GM18873 (cell line): ENCODE results near the gene HID1.
A peak's percentile ranks its signal among the peaks of the same experiment; 100 is the strongest.
"Not testable (repeated sequence)": the region's sequence is repeated elsewhere in the genome, so short reads cannot be mapped to it uniquely, and the experiment has no call there.

ENCODE experiments used
- ATAC-seq: cut with Tn5 transposase; IDR thresholded peaks from one replicate; pipeline ENCODE4 v1.9.1; 2021; ENCODE audit warnings: mild to moderate bottlenecking, moderate library complexity, moderate number of reproducible peaks; ENCODE audit not compliant: unreplicated experiment, low FRiP score

The HID1 gene

DNA sequence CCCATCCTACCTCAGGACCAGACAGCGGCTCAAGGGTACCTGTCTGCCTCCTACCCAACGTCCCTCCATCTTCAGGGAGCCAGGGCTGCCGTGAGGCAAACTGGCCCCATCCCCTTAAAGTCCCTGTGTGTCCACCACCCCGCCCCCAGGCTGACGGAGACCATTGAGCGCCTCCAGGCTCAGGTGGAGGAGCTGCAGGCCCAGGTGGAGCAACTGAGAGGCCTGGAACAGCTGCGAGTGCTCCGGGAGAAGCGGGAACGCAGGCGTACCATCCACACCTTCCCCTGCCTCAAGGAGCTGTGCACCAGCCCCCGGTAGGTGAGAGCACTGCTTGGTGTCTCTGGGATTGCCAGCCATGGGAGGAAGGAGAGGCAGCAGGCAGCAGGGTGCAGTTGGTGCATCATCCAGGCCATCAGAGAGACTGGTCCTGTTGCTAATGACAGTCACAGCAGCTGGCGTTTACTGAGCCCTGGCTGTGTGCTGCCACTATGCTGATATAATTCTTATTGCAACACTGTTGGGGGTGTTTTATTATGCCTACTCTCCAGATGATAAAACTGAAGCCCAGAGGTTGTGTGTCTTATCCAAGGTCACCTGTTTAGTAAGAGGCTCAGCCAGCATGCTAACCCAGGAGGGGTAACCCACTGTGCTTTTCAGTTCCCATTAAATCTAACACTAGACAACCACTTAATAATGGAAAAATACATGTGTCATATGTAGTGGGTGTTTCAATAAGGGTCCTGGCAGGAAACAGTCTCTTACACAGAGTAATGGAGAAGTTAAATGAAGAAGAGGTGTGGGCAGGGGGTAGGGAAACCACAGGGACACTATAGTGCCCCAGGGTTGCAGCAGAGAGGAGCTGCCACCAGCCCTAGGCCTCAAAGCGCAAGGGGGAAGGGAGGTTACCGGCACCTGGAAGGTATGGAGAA lies 29.6 kb upstream of the HID1 start:
- no peak for ATAC-seq

DNA sequence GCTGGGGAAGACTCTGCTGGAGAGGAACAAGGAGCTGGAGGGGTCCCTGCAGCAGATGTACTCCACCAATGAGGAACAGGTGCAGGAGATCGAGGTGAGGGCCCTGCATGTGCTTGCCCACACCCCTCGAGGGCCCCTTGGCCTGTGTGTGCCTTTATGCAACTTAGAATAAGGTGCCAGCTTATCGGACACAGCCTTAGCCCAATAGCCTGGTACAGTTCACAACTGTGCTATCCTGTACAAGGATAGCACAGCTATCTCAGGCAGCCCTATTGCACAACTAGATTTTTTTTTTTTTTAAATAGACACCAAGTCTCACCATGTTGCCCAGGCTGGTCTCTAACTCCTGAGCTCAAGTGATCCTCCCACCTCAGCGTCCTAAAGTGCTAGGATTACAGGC lies 27.0 kb upstream of the HID1 start:
- ATAC-seq = no peak

DNA sequence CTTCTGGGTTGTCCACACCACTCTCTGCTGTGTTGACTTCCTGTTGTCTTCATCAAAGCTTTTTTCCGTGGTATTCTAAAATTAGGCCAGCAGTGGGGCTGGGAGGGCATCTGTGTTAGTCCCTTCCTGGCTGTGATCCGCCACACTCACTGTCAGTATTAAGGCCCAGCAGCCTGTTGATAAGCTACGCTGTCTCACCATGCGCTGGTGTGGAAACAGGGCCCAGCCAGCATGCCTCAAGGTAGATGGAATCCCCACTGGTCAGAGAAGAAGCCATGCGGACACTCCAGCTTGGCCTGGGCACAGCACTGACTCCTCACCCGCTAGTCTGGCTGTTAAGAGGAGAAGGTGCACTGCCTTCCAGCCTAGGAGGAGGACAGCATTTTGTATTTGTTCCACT lies 26.2 kb upstream of the HID1 start:
- no peak for ATAC-seq

DNA sequence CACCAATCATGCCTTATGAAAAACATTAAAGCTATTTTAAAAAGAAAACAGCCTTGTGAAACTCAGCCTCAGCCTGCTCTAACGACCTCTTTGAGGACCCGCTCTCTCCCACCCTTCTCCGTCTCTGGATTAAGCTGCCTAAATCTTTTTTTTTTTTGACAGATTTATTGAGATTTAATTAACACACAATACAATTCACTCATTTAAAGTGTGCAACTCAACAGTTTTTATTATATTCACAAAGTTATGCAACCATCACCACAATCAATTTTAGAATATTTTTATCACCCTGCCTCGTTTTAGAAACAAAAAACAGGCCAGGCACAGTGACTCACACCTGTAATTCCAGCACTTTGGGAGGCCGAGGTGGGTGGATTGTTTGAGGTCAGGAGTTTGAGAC lies 23.3 kb upstream of the HID1 start:
- ATAC-seq = no peak

DNA sequence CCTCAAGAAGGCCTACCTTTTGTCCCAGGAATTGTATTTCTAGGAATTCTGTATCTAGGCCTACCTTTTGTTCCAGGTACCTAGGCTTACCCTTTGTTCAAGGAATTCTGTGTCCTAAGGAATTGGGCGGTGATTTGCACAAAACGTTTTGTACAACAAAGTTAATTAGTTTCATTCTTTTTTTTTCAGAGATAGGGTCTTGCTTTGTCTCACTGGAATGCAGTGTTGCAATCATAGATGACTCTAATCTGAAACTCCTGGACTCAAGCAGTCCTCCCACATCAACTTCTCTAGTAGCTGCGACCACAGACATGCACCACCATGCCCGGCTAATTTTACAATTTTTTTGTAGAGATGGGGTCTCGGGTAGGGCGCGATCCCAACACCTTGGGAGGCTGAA lies 21.9 kb upstream of the HID1 start:
- no peak for ATAC-seq

DNA sequence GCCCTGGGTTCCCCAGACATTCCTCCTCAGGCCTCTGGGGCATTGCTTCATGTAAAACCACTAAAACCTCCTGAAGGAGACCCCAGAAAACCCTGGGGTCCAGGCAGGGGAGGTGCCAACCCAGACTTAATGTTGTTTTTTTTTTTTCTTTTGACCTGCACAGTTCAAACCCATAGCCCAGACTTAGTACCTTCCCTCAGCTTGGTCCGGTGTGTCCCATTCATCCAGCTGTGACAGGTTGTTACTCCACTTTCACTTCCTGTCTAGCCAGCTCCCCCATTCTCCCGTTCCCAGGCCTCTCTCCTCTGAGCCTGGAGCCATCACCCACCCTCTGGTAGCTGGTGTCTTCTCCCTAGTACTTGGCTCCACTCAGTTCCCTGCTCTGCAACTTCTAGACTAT lies 19.7 kb upstream of the HID1 start:
- no peak for ATAC-seq

DNA sequence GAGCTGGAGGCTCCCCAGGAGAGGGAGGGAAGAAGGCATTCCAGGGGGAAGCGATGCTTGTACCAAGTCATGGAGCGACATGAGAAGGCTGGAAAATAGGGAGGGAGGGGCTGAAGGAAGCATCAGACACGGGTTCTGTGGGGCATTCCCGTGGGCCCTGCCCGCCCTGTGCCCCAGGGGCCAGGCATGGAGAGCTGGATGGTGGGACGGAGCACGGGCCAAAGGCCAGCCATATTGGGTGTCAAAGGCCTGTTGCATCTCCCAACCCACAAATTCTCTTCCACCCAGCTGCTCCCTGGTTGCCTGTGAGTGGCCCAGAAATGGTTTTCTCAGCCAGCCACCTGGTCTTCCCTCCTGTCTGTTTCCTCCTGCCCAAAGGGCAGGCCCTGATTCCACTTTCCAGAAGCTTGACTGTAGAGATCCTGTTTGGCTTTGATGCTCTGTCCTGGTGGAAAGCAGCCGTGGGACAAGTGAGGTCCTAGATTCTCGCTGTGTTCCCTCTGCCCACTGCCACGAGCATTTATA lies 18.1 kb upstream of the HID1 start:
- ATAC-seq = no peak

DNA sequence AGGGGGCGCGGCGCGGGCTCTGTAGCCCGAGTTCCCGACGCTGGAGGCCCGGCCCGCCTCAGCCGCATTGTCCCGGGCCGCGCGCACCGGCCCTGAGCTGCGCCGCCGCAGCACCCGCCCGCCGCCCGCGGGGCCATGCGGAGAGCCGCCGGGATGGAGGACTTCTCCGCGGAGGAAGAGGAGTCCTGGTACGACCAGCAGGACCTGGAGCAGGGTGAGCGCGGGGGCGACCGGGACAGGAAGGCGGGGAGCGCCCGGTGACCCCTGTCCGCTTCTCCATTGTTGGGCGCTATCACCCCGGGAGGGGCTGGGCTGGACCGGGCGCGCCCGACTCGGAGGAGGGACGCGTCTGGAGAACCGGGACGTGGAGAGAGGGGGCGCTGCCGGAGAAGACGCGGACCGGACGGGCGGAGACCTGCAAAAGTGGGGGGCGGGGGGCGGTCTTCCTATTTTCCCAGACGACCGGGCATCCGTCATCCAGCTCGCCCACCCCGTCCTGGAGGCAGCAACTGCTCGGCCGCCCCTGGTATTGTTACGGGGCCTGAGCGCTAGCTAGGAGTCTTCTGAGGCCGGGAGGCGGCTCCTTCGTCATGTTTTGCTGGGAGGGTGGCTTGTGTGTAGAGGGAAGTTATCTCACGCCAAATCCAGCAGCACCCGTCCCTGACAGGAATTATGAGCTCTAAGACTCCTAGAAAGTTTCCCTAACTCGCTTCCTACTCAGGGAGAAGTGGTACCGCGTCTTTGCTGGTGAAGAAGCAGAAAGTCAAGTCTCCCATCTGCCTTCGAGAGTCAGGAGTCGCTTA lies 15.6 kb upstream of the HID1 start:
- no peak for ATAC-seq

DNA sequence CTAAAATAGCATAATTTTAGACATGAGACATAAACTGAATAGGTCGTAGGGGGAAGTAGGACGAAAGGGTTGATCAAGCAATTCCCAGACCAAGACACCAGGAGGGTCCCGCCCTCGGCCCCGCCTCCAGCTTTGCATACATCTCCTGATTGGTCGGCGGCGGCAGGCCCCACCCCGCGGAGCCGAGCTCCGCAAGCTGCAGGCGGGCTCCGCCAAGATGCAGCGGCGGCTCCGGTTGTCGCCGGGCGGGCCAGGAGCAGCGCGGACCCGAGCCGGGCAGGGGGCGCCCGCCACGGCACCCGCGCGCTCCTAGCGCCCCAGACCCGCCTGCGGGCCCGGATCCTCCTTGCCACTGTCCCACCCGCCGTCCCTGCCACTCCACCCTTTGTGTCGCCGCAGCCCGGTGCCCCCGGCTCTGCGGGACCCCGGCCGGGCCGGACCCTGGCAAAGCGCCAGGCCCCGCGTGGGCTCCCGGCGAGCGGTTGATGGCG lies 14.9 kb upstream of the HID1 start, which contains the start of gene CDR2L:
CDR2L (plus strand) TSS at position 215 of the 491 bp plus-strand sequence. CDS start 412 bp downstream, outside the sequence.
- ATAC-seq = peak; percentile 71

DNA sequence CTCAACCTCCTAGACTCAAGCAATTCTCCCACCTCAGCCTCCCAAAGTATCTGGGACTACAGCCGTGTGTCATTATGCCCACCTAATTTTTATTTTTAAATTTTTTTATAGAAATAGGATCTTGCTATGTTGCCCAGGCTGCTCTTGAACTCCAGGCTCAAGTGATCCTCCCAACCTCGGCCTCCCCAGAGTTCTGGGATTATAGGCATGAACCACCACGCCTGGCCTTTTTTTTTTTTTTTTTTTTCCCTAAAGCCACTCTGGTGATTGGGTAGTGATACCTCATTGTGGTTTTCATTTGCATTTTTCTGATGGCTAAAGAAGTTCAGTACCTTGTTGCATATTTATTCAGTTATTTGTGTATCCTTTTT lies 13.6 kb upstream of the HID1 start:
- ATAC-seq = no peak

DNA sequence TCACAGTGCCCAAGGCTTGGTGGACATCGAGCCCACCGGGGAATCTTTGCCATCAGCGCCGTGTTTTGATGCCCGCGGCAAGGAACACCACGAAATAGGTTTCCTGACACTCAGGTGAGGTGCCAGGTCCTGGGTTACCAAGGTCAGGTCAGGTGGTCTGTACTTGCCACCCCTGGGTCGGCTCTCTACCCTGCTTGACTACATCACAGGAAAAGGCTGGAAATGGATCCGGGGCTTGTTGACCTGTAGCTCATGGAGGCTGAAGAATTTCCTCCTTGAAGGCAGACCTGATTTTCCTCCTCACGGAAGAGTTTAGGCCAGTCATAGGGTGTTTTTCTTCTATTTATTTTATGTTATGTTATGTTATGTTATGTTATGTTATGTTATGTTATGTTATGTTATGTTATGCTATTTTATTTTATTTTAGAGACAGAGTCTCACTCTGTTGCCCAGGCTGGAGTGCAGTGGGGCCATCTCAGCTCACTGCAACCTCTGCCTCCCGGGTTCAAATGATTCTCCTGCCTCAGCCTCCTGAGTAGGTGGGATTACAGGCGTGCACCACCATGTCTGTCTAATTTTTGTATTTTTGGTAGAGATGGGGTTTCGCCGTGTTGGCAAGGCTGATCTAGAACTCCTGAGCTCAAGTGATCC lies 10.2 kb upstream of the HID1 start:
- not testable (repeated sequence) for ATAC-seq

DNA sequence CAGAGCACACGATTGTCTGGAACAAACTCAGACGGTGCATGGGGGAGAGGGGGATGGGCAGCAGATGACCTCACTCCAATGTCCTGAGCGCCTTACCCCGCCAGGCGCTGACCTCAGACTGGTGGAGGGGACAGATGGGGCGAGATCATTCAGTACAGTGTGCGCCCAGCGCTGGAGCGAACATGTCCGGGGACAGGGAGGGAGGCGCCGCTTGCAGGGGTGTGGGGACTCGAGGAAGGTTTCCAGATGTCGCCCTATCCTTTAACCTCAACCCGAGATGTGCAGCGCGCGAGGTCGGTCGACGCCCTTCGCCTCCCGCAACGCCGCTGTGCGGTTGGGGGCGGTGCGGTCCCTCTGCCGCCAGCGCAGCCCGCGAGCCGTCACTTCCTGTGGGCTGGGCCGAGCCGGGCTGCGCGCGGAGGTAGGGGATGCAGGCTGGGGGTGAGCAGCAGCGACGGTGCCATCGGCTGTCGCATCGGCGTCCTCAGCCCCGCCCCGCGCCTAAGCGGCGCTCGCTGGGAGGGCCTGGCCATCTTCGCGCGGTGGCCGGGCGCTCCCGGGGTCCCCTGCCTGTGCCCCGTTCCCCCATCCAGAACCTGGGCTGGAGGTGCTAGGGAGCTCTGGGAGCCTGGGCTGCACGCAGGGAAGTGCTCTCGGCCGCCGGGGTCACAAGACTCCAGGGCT lies 9.6 kb upstream of the HID1 start:
- no peak for ATAC-seq

DNA sequence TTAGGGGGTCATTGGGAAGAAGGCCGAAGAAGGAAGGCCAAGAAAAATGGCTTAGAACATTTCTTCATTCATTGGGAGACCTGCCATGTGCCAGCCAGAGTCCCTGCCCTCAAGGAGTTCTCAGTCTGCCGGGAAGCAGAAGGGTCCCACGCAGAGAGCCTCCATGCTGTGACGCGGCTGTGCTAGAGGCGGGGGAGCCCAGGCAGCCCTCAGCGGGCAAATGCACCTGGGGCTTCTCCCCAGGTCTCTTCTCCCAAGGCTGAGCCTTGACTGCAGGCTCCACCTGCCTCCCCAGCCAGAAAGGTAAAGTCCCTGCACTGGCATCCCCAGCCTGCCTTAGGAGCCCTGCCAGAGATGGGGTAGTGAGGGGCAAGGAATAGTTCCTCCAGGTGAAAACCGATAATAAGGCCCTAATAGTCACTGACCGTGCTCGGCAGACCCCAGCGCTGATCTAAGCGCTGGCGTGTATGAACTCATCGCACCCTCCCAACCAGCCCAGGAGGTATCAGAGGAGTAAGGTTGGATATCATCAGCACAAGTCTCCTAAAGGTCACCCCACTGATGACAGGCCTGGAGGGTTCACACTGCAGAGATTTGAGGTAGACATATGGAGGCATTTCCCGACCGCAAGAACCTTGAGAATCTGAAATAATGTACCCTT lies 8.9 kb upstream of the HID1 start:
- no peak for ATAC-seq

DNA sequence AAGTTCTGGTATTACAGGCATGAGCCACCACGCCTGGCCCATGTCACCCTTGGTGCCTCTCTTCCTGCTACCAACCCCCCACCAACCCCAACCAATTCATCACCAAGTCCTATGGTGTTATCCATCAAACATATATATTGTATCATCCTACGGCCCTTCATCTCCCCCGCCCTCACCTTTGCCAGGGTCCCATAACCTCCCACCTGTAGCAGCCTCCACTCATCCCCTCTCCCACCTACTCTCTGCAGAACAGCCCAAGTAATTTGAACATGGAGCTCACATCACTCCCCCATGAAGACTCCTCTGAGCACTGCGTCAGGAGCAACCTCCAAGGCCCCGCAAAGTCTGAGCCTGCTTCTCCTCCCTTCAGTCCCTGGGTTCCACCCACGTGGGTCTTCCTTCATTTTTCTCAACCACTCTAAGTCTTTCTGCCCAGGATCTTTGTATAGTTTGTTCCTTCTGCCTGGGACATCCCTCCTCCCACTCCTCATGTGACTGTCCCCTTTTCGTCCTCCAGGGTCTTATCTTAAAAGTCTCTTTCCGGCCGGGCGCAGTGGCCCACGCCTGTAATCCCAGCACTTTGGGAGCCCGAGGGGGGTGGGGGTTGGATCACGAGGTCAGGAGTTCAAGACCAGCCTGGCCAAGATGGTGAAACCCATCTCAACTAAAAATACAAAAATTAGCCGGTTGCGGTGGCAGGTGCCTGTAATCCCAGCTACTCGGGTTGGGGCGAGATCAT lies 7.0 kb upstream of the HID1 start:
- no peak for ATAC-seq

DNA sequence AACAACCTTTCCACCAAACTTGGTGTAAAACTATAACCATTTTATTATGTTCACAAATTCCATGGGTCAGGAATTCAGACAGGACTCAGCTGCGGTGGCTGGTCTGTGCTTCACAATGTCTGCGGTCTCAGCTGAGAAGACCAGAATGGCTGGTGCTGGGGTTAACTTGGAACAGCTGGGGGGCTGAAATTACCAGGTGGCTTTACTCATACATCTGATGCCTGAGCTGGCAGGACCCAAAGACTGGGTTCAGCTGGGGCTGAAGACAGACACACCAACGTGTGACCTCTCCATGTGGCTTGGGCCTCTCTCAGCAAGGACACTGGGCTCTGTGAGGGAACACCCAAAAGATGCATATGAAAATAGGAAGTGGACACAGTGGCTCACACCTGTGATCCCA lies 5.7 kb upstream of the HID1 start:
- ATAC-seq = no peak

DNA sequence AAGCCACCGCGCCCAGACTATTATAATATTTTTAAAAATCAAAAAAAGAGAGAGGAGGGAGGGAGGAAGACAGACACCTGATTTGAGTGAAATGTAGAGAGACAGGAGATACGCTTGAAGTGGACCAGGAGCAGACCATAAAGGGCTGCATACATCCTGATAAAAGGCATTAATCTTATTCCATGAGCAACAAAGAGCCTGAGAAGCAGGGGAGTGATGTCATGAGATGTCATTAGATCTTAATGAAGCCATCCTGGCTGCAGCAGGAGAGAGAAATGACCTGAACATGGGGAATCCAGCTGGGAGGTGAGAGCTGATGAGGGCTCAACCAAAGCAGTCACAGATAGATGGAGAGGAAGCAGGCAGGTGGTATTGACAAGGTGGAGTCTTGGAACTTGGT lies 5.2 kb upstream of the HID1 start:
- ATAC-seq = no peak

DNA sequence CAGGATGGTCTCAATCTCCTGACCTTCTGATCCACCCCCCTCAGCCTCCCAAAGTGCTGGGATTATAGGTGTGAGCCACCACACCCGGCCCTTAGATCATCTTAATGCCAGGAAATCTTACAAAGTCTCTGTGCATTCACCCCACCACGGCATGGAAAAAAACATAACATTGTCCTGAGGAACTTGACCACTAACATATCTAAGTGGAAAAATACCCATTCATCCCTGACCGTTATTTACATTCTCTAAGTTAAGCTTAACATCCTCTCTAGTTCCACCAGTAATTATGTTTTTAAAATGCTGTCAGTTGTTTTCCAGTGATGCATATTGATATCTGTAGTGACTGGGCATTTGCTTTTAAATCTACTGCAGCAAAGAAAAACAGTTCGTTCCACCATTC lies 3.4 kb upstream of the HID1 start:
- ATAC-seq = no peak

DNA sequence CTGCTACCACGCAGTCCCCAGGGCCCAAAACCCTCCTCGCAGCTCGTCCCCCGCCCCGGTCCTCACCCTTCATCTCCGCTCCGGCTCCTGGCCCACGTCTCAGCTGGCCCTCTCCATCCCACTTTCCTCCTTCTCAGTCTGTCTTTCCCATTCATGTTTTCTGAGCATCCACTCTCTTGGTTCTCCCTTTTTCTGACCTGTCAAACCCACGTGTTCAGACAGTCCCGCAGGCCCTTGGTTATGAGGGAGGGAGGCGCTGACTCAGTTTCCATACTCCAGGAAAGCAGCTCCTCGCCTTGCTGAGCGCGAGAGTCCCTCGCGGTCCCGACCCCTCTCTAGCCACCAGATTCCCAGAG lies 392 bp upstream of the HID1 start:
- ATAC-seq = no peak

DNA sequence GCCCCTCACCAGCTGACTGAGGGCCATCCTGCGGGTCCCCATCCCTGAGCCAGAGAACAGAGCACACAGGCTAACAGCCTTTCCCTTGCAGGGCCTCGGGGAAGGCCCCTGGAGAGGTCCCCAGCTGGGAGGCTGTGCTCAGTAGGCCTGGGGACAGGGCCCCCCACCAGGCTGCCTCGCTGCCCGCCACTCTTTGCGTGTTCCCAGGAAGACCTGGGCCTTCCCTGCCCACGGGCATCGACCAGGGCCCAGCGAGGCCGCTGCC lies 785 bp downstream of the HID1 start:
- ATAC-seq = no peak
